Activated naive CD4-positive, alpha-beta T cell treated with anti-CD3 and anti-CD28 coated beads, Interleukin-2, amount 50 U/mL, for 16 hours (primary cell): ENCODE measurements around the gene FAM83B.
"Not testable (repeated sequence)": the region's sequence is repeated elsewhere in the genome, so short reads cannot be mapped to it uniquely, and the experiment has no call there.

Source experiments
- DNase-seq: peaks from one replicate; pipeline ENCODE4 v3.0.0-alpha.2; 2020

Gene FAM83B

GRCh38 chr6:54899442-54899841 lies 52.9 kb downstream of the FAM83B start:
- DNase-seq = no peak

- no peak for DNase-seq
Observed at GRCh38 chr6:54899986-54900385, 53.4 kb downstream of the FAM83B start.

- DNase-seq = no peak
Observed at GRCh38 chr6:54900666-54901065, 54.1 kb downstream of the FAM83B start.

DNA sequence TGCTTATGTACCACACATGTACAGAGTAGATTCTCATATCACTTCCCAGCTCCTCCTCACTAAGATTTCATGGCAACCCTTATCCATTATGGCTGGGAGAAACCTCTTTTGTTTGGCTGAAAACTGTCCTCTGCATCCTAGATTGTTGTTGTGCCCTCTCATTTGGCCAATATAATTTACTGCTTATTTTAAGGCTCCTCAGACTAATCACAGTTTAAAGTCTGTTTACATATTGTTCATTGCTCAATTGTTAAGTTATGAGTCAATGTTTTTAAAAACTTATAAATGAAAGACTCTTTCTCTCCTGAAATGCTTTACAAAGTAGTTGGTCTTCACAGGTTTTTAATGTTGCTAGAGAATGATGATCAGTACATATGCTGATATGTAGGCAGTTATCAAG lies 57.3 kb downstream of the FAM83B start:
- no peak for DNase-seq

DNA sequence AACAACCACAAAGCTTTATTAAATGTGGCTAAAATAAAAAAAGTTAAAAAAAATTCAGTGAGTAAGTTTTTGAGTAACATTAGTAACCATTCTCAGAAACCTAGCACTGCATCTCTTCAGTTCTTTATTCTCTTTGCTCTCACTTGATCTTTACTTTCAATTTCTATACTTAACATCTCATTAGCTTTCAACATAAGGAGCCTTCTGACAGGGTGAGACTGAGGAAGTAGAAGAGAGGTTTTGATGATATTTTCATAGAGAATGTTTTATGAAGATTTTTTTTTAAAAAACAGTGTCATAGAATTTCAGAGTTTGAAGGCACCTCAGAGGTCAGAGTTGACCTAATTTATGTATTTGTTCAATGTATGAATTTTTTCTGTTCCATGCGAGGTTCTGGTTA lies 60.8 kb downstream of the FAM83B start:
- DNase-seq = no peak

- DNase-seq = no peak
Observed at GRCh38 chr6:54909184-54909583, 62.6 kb downstream of the FAM83B start.

DNA sequence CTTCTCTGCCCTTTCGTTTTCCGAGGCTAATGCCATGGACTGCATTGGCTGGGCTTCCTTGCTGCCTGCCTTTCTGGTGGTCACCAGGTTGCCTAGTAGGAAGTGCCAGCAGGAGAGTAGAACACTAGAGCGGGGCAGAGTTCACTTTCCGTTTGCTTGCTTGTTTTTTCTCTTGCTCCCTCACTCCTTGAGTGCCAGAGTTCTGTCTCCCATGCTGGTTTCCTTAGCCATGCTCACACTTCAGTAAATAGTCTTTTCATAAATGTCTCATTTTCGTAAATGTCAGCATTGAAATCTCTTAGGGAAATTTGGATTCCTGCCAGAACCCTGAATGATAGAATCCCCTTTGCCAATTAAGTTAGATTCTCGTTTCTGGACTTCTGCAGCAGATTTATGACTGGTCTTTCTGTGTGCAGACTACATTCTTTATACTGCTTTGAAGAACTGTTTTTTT lies 63.9 kb downstream of the FAM83B start:
- DNase-seq = no peak

DNA sequence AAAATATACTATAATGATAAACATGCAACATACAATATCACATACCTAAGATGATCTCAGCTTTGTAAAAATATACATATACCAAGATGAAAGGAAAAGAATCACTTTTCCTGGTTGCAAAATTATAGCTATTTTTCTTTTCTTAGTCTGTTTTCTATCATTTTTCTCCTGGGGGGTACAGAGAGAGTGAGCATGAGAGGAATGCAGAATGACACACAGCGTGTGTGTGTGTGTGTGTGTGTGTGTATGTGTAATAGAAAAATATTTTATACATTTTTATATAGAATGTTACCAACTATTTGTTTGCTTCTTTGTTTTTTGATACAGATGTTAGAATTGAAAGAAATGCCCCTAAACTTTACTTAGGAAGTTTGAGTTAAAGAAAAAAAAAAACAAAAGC lies 64.3 kb downstream of the FAM83B start:
- no peak for DNase-seq

- DNase-seq = no peak
Observed at GRCh38 chr6:54913211-54913610, 66.6 kb downstream of the FAM83B start.

- no peak for DNase-seq
Observed at GRCh38 chr6:54916858-54917257, 70.3 kb downstream of the FAM83B start.

DNA sequence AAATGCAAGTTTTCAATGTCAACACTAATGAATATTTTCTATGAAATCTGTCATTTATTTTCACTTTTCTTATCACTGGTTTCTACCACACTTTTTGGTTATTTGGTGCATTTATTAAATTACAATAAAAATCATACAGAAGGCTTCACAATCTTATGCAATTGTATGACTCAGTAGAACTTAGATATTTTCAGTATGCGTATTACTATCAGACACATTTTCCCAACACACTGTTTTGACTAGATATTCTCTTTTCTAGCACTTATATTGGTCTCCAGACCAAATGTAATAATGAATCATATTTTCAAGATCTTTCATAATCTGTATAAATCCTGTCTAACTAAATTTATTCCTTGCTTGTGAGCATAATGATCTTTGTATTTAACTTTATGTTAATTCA lies 74.1 kb downstream of the FAM83B start:
- no peak for DNase-seq

GRCh38 chr6:54921891-54922290 lies 75.3 kb downstream of the FAM83B start:
- DNase-seq = no peak

DNA sequence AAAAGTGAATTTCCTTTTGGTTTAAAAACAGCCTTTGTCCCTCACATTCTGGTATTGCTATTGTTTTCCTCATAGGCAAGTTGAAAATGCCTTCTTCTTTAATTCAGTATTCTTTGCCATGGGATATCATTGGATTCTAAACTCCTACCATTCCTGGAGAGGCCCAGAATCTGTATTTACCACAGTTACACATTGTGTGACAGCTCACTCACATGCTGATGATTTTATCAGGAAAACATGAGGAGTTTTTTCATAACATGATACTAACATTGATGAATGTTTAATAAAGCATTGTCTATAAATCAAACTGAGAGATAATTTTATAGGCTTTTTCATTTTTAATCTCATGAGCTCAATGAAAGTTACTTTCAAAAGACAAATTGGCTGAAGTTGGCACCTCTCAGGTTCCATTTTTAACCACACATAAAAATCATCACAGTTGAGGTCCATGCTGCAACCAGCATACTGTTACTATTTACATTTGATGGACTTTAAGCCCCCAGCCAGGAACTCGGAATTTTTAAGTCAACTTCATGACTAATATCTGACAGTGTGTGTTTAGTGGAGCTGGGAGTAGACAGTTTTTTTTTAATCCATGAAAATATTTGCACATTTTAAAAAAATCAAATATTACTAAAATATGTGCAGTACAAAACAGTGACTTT lies 82.8 kb downstream of the FAM83B start:
- no peak for DNase-seq

GRCh38 chr6:54932622-54933021 lies 86.1 kb downstream of the FAM83B start:
- no peak for DNase-seq

DNA sequence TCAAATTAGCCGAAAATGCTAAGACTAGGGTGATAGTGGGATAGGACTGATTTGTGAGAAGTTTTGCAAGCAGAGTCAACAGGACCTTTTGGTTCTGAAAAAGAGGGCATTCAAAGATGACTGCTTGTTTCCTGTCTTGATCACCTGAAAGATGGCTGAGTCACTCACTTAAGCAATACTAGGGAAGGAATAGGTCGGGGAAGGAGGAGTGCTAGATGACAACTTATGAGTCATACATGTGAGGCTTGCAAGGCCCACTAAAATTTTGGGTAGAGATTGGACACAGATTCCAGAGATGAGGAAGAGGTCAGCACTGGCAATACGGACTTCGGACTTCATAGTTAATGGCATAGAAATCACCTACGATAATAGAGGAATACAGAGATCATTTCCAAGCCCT lies 89.2 kb downstream of the FAM83B start:
- no peak for DNase-seq

DNA sequence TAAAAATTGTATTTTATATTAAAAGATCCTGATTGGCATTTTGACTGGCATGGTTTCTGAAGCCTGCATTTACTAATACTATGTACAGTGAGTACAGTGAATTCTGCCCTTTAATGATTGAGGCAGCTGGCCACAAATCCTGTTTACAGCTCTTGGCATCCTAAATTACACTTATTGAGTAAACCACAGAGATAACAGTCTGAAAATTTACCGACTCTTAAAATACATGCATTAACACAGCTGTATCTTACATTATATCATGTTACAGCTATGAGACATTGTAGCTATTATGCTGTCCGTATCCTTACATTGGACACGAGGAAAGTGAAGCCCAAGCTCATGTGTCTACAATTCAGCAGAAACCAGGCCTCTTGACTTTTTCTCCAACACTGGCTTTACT lies 90.8 kb downstream of the FAM83B start:
- DNase-seq = no peak

DNA sequence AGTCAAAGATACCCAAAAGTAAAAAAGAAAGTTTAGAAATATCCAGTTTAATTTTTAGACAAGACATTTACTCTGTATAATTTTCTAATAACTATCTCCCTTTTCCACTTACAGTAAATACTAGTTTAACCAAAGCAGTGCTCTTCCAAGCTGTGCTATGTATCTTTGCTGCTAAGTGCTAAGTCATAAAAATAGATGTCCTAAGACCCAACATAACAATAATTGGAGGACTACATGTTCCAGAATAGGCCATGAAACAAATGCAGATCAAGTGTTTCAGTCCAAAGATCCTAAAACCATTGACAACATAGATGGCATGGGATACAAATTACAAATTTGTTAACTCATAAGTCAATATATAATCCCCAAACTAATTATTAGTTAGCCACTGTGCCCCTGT lies 111.1 kb downstream of the FAM83B start:
- no peak for DNase-seq

DNA sequence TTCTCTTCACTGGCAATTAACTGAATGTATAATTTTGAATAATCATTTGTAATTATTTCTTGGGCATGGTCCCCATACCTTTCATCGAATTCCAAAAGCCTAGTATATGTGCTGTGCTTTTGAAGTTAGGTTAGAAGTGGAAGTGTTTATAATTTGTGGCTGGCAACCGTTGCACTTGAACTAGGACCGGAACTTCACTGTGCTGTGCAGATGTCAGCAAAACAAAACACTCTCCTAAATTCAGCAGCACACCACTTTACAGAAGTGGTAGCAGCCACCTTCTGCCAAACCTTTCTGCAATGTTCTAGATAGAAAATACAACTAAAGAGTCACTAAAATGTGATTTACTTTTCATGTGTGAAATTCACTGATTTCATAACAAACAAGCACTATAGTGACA lies 111.9 kb downstream of the FAM83B start:
- DNase-seq = no peak

DNA sequence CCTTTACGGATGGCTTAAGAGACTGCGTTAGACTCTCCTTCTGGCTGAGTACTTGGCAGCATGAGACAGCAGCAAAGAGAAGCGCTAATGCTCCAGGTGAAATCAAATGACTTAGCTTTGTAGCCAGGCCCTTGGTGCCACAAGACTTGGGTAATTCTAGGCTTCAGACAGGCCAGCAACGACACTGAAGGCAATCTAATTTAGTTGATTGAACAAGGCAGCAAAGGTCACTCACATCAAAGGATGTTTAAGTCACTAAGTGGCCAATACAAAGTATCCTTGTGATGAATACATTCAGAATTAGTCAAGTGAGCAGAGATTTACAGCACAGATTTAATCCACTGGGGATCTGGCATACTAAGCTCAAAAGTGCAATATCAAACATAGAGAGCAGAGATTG lies 113.2 kb downstream of the FAM83B start:
- no peak for DNase-seq

GRCh38 chr6:54961372-54961771 lies 114.8 kb downstream of the FAM83B start:
- not testable (repeated sequence) for DNase-seq

DNA sequence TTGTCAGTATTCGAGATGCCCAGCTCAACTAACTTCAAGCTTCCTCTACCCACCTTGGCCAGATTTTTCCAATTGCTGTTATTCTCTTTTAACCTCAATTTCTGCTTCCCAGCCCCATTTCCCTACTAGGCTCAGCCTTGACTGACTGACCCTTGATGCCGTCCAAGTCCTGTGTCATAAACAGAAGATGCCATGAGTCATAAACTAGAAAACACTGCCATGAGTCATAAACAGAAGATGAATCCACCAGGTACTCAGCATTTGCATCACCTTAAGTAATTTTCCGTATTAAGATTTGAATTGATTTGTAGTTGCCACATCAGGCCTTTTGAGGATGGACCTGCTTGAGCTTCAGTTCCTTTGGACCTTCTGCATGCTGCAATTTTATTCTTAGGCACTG lies 123.8 kb downstream of the FAM83B start:
- DNase-seq = no peak

GRCh38 chr6:54971825-54972224 lies 125.3 kb downstream of the FAM83B start:
- DNase-seq = no peak

GRCh38 chr6:54979161-54979560 lies 132.6 kb downstream of the FAM83B start:
- not testable (repeated sequence) for DNase-seq

DNA sequence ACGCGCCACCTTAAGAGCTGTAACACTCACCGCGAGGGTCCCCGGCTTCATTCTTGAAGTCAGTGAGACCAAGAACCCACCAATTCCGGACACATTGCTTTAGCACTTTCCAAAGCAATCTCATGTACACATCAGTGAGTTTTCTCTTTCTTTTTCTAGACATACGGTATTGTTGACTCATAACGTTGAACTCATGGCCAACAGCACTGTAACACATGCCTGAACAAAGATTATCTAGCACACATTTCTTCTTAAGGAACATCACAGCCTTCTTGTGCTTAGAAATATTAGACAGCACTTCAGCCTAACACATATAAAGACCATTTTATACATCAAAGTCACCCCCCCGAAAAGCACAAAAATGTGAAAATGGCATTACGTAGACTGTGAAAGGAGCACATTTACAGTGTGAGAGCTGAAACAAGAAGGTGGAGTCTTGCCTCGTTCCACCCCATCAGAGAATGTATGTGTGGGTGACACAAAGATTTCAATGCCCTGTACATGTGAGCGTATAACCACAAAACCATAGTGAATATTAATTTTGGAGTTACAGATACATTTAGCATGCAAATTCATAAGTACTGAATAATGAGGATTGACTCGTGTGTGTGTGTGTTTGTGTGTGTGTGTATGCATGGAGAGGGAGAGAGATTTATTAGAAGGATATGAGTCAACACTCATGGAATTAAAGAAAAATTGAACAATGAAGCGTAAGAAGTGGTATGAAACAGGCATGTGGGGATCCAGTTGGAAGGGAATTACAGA lies 134.1 kb downstream of the FAM83B start:
- no peak for DNase-seq

DNA sequence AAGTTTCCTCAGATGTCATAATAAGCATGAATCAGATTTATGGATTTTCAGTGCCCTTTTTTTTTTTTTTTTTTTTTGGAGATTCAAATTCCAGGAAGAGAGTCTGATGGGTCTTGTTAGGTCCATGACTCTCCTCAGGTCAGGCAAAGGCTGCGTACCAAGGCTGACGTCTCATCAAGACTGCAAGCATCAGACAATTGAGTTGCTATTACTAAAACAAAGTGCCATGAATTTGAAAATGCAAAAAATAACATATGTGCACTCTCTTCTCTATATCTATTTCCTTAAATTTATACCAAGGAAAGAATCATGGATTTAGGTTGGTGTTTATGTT lies 134.7 kb downstream of the FAM83B start:
- no peak for DNase-seq
